HG03175 (cell line): ENCODE measurements around the gene TSHZ2.
"Not testable (repeated sequence)": the region's sequence is repeated elsewhere in the genome, so short reads cannot be mapped to it uniquely, and the experiment has no call there.

ENCODE experiments used
- ATAC-seq: cut with Tn5 transposase; IDR thresholded peaks from one replicate; pipeline ENCODE4 v1.9.1; 2021; ENCODE audit warnings: mild to moderate bottlenecking, moderate library complexity; ENCODE audit not compliant: unreplicated experiment

Gene TSHZ2

DNA sequence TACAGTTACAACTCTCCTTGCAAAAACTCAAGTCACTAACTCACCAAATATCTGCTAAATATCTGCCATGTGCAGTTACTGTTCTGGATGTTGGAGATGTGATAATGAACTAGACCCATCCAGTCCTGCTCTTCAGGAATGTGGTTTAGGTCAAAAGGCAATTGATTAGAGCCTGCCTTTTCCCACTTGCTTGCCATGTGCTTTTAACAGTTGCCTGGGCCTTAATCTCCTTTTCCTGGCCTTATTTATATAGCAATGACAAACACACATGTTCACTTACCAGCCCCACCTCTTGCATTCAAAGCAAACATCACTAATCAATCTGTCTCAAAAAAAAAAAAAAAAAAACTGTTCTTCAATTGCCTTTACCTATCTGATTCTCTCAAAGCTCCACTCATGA is 422.3 kb downstream of the TSHZ2 start:
- no peak for ATAC-seq

DNA sequence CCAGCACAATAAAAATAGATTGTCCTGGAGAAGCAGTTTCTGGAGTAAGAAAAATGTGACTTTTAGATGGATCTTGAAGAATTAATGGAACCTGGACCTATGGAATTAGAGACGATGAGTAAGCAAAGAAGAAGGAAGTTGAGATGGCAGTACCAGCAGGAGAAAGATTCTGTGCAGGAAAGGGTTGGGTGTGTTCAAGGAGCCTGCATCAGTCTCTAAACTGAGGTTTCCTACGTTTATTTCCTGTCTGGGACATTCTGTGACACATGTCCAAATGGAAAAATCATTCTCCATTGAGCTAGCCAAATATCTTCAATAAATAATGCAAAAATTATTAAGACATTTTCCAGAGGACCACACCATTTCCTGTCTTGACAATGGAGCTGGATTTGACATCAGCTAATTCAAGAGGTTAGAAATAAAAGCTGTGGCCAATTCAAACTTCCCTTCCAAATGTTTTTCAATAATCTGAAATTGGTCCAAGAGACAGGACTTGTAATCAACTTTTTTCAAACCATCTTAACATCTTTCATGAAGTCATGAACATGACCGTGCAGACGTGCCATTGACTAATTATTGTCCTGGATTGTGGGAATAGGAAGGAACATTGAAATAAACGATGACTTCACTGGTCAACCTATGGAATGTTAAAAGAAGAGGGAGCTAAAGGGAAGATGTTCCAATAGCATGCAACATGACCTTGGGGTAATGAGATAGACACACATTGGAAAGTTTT is 423.2 kb downstream of the TSHZ2 start:
- ATAC-seq: no peak

DNA sequence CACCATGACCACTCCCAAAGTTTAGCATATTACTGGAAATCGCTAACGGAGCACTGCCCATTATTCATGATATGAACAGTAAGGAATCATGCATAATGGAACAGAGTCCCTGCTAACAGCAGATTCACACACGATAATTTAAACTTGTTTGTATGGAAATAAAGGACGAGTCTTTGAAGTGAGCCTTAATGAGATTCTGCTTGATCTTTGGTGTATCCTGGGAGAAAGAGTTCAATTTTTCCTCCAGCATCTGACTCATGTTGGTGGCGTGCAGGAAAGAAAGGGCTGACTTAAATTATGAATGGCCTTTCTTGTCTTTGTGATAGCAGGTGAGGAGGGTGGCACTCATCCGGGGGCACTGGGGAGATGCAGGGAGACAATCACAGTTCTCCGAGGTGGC is 426.9 kb downstream of the TSHZ2 start:
- ATAC-seq: no peak

- no peak for ATAC-seq
These were observed 427.6 kb downstream of the TSHZ2 start for GRCh38 chr20:53399592-53400335.

- ATAC-seq: no peak
These were observed 430.3 kb downstream of the TSHZ2 start for GRCh38 chr20:53402233-53403005.

- ATAC-seq: no peak
These were observed 430.9 kb downstream of the TSHZ2 start for GRCh38 chr20:53403029-53403428.

- no peak for ATAC-seq
These were observed 433.0 kb downstream of the TSHZ2 start for GRCh38 chr20:53405139-53405538.

DNA sequence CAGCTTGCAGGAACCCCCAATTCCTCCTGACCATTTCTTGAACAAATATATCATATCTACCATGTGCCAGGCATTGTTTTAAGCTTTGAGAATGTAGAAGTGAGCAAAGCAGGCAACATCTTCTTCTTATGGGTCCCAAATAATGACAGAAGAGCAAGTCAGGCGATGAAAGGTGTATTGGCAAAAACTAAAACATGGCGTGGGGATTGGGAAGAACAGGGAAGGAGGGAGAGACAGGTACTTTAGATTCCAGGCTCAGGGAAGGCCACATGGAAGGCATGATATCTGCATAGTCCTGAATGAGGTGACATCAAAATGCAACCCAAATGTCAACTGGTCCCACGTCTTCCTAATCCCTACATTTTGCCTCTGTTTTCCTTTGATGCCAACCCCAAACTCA is 434.4 kb downstream of the TSHZ2 start:
- no peak for ATAC-seq

- no peak for ATAC-seq
These were observed 436.7 kb downstream of the TSHZ2 start for GRCh38 chr20:53408691-53409446.

- ATAC-seq: no peak
These were observed 437.2 kb downstream of the TSHZ2 start for GRCh38 chr20:53409447-53409717.

DNA sequence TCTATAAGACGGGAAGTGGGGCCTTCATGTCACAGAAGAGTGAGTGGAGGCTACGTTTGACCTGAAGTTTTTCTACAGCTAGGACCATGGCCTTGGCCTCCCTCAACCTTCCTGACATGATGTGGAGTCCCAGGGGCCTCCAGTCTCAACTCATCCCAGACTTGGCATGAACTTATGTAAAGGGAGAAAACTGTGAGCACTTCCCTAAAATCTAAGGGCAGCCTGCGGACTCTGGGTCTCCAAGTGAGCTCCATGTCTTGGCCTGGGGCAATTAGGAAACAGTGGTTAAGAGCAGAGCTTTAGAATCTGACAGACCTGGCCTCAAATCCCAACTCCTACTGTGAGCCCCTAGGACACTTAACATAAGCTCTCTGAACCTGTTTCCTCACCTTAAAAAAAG is 439.0 kb downstream of the TSHZ2 start:
- ATAC-seq: no peak

DNA sequence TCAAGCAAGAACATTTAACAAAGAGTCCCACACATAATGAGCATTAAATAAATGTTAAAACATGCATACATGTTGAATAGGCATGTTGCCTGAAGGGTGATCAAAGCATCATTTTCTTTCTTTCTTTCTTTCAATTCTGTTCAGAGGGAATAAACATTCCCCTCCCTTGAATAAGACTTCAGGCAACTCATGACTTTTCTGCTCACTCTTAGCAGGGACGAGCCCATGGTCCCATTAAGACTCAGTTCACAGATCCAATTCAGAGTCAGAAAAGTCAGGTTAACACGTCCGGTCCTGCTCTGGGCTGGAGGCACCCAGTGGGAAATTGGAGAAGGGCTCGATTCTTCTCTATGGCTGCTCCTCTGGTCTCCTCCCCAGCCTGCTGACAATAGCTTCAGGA is 439.7 kb downstream of the TSHZ2 start:
- ATAC-seq: no peak

DNA sequence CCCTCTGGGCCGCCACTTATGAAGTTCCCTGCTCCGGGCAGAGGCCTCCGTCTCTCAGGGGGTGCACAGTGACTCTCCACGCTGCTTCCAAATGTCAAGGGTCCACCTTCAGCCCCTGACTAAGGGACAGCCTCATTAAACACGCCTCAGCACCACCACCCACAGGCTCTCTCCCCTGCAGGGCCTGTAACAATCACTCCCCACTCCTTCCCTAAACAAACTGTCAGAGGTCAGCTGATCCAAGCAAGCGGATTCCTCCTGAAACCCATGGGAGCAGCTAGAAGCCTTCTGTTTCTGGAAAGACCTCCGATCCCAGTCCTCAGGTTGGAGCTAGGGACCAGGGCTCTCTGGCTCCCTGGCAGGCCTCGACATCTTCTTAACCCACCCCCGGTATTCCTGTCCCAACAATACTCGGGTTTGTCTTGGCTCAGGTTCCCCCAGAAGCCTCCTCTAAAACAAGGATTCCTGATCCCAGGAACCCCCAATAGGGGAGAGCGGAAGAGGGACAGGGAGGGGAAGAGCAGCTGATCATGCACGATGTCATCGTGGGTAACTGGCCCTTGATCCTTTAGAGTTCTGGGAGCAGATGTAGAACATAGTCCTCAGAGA is 440.5 kb downstream of the TSHZ2 start:
- no peak for ATAC-seq

DNA sequence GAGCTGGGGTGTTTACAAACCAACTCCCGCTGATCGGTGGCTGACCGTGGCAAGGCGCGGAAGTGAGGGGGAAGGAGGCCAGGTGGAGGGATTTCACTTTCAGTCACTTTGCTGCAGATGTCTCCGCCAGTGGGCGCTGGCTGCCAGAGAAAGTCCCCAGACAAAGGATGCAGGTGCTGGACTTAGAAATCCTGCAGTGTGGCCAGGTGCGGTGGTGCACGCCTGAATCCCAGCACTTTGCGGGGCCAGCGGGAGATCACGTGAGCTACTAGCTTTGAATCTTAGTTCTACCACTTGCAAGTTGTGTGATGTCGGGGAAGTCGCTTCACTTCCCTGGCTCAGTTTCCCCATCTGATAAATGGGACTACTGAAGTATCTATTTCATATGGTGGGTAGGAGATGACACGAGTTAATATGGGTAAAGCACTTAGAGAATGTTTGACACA is 441.1 kb downstream of the TSHZ2 start:
- ATAC-seq: peak; percentile 88

- not testable (repeated sequence) for ATAC-seq
These were observed 441.7 kb downstream of the TSHZ2 start for GRCh38 chr20:53413845-53414244.

DNA sequence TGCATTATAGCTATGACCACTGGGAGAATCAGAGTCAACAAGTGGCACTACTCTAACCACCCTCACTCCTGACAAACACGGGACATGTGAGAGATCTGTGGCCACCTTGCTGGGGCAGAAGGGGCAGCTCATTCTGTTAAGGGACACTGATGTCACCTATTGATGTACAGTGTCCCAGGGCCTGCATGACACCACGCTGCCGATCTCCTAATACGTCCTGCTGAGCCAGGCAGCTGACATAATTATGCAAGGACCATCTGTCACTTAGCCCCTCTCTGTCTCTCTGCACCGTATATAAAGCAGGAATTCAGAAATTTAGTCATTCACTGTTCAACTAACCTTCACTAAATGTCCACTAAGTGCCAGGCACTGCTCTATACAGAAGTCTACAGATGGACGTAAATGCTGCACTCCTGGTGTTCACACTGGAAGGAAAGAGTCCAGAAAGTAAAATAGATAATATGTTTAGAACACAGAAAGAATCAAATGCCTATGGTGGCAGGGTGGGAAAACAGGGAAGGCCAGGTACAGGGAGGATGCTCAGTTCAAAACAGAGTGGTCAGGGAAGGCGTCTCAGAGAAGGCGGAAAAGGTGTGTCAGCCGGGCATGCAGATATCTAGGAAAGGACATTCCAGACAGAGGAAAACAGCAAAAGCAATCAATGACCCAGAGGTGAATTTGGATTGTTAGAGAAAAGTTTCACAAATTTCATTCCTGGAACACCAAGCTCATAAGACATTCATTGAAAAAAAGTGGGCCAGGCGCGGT is 447.7 kb downstream of the TSHZ2 start:
- no peak for ATAC-seq

DNA sequence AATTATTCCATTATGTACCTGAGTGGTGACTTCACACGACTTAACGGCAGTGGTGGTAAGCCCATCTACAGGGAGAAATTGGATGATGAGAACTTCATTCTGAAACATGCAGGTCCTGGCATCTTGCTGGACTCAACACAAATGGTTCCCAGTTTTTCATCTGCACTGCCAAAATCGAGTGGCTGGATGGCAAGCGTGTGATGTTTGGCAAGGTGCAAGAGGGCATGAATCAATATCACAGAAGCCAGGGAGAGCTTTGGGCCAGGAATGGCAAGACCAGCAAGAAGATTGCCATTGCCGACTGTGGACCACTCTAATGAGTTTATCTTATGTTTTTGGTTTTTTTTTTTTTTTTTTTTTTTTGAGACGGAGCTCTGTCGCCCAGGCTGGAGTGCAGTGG is 449.2 kb downstream of the TSHZ2 start:
- ATAC-seq: no peak

- no peak for ATAC-seq
These were observed 449.9 kb downstream of the TSHZ2 start for GRCh38 chr20:53422039-53422438.

DNA sequence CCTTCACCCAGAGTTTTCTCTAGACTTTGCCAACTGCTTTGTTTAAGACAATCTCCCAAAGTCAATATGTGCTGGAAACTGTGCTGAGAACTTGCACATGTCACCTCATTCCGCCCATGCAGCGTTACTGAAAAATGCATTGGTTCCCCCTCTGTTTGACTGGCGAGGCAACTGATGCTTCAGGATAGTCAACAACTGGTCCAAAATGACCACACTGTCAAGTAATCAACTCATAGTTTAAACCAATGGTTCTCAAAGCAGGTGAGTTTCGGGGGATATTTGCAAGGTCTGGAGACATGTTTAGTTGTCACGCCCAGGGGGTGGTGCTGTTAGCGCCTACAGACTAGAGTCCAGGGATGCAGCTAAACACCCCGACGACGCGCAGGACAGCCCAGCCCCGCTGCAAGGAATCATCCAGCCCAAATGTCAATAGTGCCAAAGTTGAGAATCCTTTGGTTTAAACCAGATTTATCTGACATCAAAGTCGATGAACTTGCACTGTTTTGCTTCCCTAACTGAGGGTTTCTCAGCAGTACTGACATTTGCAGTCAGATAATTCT is 451.5 kb downstream of the TSHZ2 start:
- ATAC-seq: no peak

GRCh38 chr20:53425481-53425880 is 453.3 kb downstream of the TSHZ2 start:
- no peak for ATAC-seq
